Activated naive CD4-positive, alpha-beta T cell treated with anti-CD3 and anti-CD28 coated beads for 36 hours (primary cell): Measurements from ENCODE around the gene SLC6A17. TPM values are rescaled to one million over a fixed set of nuclear protein-coding genes. Genes with fewer than 3 reads are reported as not detected.
A peak's percentile ranks its signal among the peaks of the same experiment; 100 is the strongest.

ENCODE experiments used
- CTCF ChIA-PET: fragments of 350-600 bp; sonication (Branson Sonifier 250); formaldehyde crosslinking; loops from one replicate; lab custom pipeline; 2021; ENCODE audit warnings: antibody characterized with exemption; lab: Charles Lee
- DNase-seq: peaks from one replicate; pipeline ENCODE4 v3.0.0-alpha.2; 2020
- H3K27ac Mint-ChIP-seq: one replicate; pipeline ENCODE4 v1.8.0; 2021; ENCODE audit warnings: mild to moderate bottlenecking, mixed read lengths
- H3K27me3 Mint-ChIP-seq: one replicate; pipeline ENCODE4 v1.8.0; 2021; ENCODE audit warnings: low read depth, mixed read lengths
- H3K36me3 Mint-ChIP-seq: one replicate; pipeline ENCODE4 v1.8.0; 2021; ENCODE audit warnings: low read depth, mixed read lengths
- H3K4me1 Mint-ChIP-seq: one replicate; pipeline ENCODE4 v1.8.0; 2021; ENCODE audit warnings: low read depth, mixed read lengths
- H3K4me3 Mint-ChIP-seq: one replicate; pipeline ENCODE4 v1.8.0; 2021; ENCODE audit warnings: mild to moderate bottlenecking, moderate library complexity, mixed read lengths
- H3K9me3 Mint-ChIP-seq: one replicate; pipeline ENCODE4 v1.8.0; 2021; ENCODE audit warnings: mixed read lengths
- intact Hi-C: fragments of 100-400 bp; cut with micrococcal nuclease; formaldehyde crosslinking; loops from one replicate; pipeline ENCODE4 v1.15.1; 2023
- total RNA-seq, 2 experiments: library from RNA; stranded (reverse); gene quantifications; one replicate each; pipeline ENCODE4 v1.2.3, GENCODE V29; 2021

Gene SLC6A17
- total RNA-seq, 2 experiments from 2014 or later: 0.12 TPM; not detected in 1

DNA sequence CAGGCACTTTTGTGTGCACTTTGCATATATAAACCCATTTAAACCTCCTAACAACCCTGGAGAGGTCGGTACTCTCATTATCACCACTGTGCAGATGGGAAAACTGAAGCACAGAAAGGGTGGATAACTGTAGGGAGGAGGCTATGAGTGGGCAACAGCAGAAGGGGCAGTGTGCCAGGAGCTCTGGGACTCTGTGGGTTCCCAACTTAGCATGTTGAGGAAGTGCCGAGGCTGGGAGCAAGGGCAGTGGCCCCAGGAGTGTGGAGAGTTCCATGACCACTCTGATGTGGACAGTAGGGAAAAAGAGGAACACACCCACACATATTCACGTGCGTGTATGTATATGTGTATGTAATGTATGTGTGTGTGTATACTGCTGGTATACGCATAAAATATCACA, 34.2 kb downstream of the SLC6A17 start:
- Mint-ChIP-seq H3K4me1 (no peaks in the 10 kb centered on the region), H3K4me3 (no peak overlapping the region), H3K36me3 (no peaks in the 10 kb centered on the region), H3K27ac (no peak overlapping the region), H3K27me3 (peaks cover 3% of the 10 kb centered on the region), H3K9me3 (no peaks in the 10 kb centered on the region)
- DNase-seq: no peak
- CTCF ChIA-PET: interaction anchor here (0.7 to 1.0 kb wide), 2 partner anchors 12 to 122 kb away, joined by 3 read pairs; no protein-coding TSS in a partner anchor
- intact Hi-C loops: no loop called here

DNA sequence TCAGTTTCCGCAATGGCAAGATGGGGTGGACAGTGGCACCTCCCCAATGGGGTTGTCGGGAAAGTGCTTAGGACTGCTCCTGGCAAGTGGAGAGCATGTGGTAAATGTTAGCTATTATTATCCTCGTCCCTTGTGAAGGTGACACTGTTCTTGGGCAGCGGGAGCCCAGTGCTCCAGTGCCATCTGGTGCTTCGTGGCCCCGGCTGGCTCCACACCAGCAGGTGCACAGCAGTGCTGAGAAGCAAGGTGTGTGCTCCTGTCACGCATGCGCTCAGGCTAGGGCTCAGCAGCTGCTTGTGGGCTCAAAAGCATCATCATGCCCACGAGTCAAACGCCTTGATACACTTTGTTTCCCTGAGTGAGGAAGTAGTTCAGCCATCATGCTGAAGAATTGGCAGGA, 34.9 kb downstream of the SLC6A17 start:
- H3K27me3 Mint-ChIP-seq: peaks cover 3% of the 10 kb centered on the region
- no peaks in the 10 kb centered on the region for H3K9me3 Mint-ChIP-seq
- H3K4me3 Mint-ChIP-seq: no peak overlapping the region
- no peaks in the 10 kb centered on the region for H3K36me3 Mint-ChIP-seq
- no peaks in the 10 kb centered on the region for H3K4me1 Mint-ChIP-seq
- CTCF ChIA-PET: interaction anchor here (1.0 kb wide), 1 partner anchor 12 kb away, joined by 3 read pairs; no protein-coding TSS in a partner anchor
- intact Hi-C loops: no loop called here
- no peak for DNase-seq
- no peak overlapping the region for H3K27ac Mint-ChIP-seq

DNA sequence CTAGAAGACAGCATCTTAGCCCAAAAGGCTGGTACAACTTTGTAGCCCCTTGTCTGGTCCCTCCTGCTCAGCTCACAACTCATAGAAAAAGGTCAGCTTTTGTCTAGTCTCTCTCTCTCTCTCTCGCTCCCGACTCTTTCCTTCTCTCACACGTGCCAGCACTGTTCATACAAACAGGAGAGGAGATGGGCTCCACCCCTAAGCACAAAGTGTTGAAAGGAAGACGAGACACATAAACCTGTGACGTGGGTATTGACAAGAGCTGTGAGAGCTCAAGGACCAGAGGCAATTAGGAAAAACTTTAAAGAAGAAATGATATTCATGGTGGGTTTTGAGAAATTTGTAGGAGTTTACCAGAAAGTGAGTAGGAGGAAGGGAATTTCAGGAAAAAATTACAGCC, 36.3 kb downstream of the SLC6A17 start:
- peaks cover 4% of the 10 kb centered on the region for H3K4me1 Mint-ChIP-seq
- H3K36me3 Mint-ChIP-seq: no peaks in the 10 kb centered on the region
- H3K9me3 Mint-ChIP-seq: no peaks in the 10 kb centered on the region
- CTCF ChIA-PET: interaction anchor here (1.4 to 2.4 kb wide), 3 partner anchors 10 to 133 kb away, joined by 3 to 6 read pairs (median 5); no protein-coding TSS in a partner anchor
- intact Hi-C loops: no loop called here
- no peak overlapping the region for H3K27ac Mint-ChIP-seq
- no peak for DNase-seq
- H3K27me3 Mint-ChIP-seq: peaks cover 3% of the 10 kb centered on the region
- no peak overlapping the region for H3K4me3 Mint-ChIP-seq

DNA sequence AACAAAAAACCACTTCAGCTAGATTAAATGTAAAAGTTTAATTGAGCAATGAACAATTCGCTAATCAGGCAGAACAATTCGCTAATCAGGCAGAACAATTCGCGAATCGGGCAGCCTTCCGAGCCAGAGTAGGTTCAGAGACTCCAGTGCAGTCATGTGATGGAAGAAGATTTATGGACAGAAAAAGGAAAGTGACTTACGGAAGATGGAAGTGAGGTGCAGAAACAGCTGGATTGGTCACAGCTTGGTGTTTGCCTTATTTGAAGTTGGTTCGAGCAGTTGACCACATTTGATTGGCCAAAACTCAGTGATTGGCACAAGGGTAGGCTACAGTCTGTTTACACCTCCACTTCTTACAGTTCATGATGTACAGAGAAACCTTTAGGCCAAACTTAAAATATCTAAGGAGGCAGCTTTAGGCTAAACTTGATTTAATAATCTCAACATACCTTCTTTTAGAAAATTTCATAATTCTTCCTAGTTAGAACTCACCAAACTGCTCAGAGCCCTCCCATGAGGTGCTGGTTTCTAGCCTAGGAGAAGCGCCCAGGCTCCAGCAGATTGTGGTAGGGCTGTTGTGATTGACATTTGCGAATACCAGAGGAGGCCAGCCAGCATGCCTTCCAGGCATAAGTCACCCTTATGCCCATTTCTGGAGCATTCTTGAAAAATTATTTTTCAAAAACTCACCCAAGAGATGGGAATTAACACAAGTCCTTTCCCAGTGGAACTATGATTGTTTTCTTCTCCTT, 37.0 kb downstream of the SLC6A17 start:
- CTCF ChIA-PET: interaction anchor here (1.4 to 2.4 kb wide), 4 partner anchors 10 to 134 kb away, joined by 3 to 6 read pairs (median 6); no protein-coding TSS in a partner anchor
- peaks cover 4% of the 10 kb centered on the region for H3K4me1 Mint-ChIP-seq
- no peak overlapping the region for H3K27ac Mint-ChIP-seq
- intact Hi-C loops: no loop called here
- no peak for DNase-seq
- H3K36me3 Mint-ChIP-seq: no peaks in the 10 kb centered on the region
- peaks cover 3% of the 10 kb centered on the region for H3K27me3 Mint-ChIP-seq
- no peak overlapping the region for H3K4me3 Mint-ChIP-seq
- H3K9me3 Mint-ChIP-seq: no peaks in the 10 kb centered on the region

DNA sequence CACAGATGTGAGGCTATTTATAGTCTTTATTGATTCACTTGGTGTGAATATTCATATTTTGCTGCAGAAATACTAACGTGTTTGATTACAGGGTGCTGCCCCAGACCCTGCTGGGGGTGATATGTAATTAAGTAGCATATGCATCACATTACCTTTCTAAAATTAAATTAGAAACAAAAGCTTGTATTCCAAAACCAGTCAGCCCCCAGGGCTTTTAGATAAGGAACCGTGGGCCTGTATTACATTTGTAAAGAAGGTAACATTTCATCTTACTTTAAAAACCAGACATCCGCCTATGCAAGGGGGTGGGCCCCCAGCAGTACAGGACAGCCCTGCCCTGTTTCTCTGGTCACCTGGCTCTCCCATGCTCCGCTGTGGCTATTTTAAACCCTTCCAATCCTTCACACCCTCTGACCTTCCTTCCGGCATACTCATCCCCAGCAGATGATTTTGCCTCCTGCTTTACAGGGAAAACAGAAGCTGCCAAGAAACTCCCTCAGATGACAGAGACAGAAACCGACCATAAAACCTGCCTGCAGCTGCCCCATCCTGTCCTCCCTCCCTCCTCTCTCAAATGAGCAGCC, 37.8 kb downstream of the SLC6A17 start:
- H3K27ac Mint-ChIP-seq: no peak overlapping the region
- CTCF ChIA-PET: interaction anchor here (1.4 to 2.4 kb wide), 3 partner anchors 9 to 124 kb away, joined by 5 to 6 read pairs (median 6); no protein-coding TSS in a partner anchor
- intact Hi-C loops: no loop called here
- H3K4me1 Mint-ChIP-seq: peaks cover 4% of the 10 kb centered on the region
- peaks cover 3% of the 10 kb centered on the region for H3K27me3 Mint-ChIP-seq
- no peaks in the 10 kb centered on the region for H3K9me3 Mint-ChIP-seq
- no peaks in the 10 kb centered on the region for H3K36me3 Mint-ChIP-seq
- H3K4me3 Mint-ChIP-seq: no peak overlapping the region
- no peak for DNase-seq

DNA sequence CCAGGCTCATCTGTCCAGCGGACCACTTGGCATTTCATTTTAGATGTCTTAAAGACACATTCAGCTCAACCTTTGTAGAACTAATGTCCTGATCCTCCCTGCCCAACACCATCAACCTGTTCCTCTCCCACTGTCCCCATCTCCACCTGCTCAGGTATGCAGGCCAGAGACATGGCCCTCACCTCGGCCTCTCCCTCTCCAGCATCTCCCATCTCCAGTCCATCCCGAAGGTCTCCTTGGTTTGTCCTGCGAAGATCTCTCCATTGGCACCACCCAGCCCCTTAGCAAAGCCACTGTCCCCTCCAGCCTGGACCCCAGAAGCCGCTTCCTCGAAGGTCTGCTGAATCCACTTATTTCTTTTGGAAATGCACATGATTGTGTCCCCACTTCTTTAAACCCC, 38.9 kb downstream of the SLC6A17 start:
- Mint-ChIP-seq H3K9me3 (no peaks in the 10 kb centered on the region), H3K27ac (no peak overlapping the region), H3K4me3 (no peak overlapping the region), H3K36me3 (no peaks in the 10 kb centered on the region), H3K4me1 (peaks cover 4% of the 10 kb centered on the region), H3K27me3 (peaks cover 3% of the 10 kb centered on the region)
- CTCF ChIA-PET: no interaction called here
- intact Hi-C loops: no loop called here
- no peak for DNase-seq

DNA sequence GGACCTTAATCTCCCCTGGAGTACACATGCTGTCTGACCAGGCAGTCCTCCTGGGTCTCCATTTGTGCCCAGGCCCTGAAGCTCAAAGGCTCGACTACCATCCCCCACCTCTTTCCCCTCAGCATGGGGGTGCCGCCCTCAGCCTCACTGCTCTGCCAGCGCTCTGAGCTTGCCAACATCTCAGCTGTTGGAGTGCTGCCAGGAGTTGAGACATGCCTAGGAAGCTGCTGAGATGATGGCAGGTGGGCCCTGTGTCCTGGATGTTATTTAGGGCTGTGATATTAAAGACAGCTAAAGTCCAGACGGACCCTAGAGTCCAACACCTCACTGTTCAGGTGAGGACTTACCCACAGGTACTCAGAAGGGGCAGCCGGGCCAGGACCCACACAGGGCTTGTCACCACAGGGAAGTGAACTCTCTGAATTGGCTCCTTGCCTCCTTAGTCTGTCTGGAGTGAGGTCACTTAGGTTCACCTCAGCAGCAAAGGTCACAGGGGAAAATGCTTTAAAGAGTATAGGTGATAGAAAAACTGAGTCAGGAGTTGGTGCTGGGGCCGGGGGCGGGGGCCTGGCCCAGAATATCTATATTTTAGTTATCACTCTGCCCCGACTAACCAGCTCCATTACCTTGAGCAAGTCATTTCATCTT, 40.1 kb downstream of the SLC6A17 start:
- intact Hi-C loops: no loop called here
- Mint-ChIP-seq H3K9me3 (no peaks in the 10 kb centered on the region), H3K4me3 (no peak overlapping the region), H3K27ac (no peak overlapping the region), H3K4me1 (peaks cover 4% of the 10 kb centered on the region), H3K27me3 (no peaks in the 10 kb centered on the region), H3K36me3 (no peaks in the 10 kb centered on the region)
- DNase-seq: no peak
- CTCF ChIA-PET: interaction anchor here (0.6 to 2.9 kb wide), 5 partner anchors 13 to 306 kb away, joined by 3 to 13 read pairs (median 8); no protein-coding TSS in a partner anchor

DNA sequence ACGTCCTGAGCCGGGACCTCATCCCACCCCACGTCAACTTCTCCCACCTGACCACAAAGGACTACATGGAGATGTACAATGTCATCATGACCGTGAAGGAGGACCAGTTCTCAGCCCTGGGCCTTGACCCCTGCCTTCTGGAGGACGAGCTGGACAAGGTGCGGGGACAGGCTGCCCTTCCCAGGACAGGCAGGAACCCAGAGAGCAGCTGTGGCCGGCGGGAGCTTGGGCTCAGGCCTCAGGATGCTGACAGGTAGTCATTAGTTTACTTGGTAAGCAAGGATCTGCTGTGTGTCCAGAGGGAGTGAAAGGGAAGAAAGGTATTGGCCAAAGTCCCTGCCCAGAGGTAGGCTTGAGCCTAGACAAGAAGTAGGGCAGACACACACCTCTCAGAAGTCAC, 42.2 kb downstream of the SLC6A17 start:
- DNase-seq: no peak
- no peaks in the 10 kb centered on the region for H3K9me3 Mint-ChIP-seq
- peaks cover 4% of the 10 kb centered on the region for H3K4me1 Mint-ChIP-seq
- intact Hi-C loops: no loop called here
- no peaks in the 10 kb centered on the region for H3K27me3 Mint-ChIP-seq
- no peak overlapping the region for H3K27ac Mint-ChIP-seq
- no peaks in the 10 kb centered on the region for H3K36me3 Mint-ChIP-seq
- no peak overlapping the region for H3K4me3 Mint-ChIP-seq
- CTCF ChIA-PET: interaction anchor here (1.1 to 2.9 kb wide), 4 partner anchors 11 to 304 kb away, joined by 5 to 13 read pairs (median 10); no protein-coding TSS in a partner anchor

DNA sequence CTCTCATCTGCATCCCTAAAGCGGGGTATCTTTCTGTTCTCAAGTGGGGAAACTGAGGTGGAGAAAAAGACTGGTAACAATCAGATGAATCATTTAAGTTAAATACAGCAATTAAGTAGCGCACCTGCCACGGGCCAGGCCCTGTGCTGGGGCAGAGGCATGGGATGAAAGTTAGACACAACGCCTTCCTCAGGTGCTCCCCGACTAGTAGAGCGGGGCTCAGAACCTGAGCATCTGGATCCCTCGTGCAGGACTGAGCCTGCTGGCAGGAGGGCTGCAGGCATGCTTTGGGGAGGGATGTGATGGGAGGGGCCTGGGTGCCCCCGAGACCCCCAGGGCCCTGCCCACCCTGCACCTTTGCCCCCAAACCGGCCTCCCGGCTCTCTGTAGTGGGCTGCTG, 44.9 kb downstream of the SLC6A17 start:
- DNase-seq: no peak
- Mint-ChIP-seq H3K27ac (no peak overlapping the region), H3K36me3 (no peaks in the 10 kb centered on the region)

DNA sequence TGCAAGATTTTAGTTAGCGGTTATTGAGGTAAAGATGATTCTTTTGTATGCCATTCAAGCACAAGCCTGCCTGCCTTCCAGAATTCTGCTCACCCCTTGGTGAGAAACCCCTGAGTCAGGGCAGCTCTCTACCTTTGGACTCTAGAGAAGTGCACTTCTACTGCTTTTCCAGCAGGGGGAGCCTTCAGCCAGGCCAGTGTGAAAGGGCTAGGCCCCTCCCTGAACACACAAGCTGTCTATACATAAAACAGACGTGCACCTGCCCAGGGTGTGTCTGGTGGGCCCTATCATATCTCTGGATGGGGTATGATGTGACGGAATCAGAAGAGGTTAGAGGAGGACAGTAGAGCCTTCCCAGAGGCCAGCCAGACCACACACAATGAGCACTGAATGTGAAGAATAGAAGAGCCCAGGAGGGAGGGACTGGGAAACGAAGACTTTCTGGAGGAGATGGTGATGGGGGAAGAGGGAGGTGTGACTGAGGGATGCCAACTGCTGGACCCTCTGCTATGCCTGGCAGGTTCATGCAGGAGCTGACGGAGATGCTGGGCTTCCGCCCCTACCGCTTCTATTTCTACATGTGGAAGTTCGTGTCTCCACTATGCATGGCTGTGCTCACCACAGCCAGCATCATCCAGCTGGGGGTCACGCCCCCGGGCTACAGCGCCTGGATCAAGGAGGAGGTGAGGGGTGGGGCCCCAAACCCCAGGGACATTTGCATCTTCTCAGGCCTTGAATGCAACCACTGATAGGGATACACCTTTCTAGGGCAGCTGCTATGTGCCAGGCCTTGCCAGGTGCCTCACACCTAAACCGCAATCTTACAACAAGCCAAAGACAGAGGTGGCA, 46.8 kb downstream of the SLC6A17 start:
- H3K9me3 Mint-ChIP-seq: no peaks in the 10 kb centered on the region
- H3K4me1 Mint-ChIP-seq: no peaks in the 10 kb centered on the region
- CTCF ChIA-PET: interaction anchor here (0.6 to 2.4 kb wide), 31 partner anchors 9 to 410 kb away, joined by 3 to 25 read pairs (median 4); partner anchors contain the start of gene KCNC4
- H3K36me3 Mint-ChIP-seq: no peaks in the 10 kb centered on the region
- H3K27ac Mint-ChIP-seq: no peak overlapping the region
- peak; percentile 65 for DNase-seq
- H3K27me3 Mint-ChIP-seq: no peaks in the 10 kb centered on the region
- H3K4me3 Mint-ChIP-seq: no peak overlapping the region
- intact Hi-C loops: loop anchor here (1.0 kb wide), 1 partner anchor 299 kb away; no protein-coding TSS in a partner anchor

More for the DNA sequence above, 44.9 kb downstream of the SLC6A17 start:
- Mint-ChIP-seq H3K4me3 (no peak overlapping the region), H3K4me1 (peaks cover 4% of the 10 kb centered on the region), H3K27me3 (no peaks in the 10 kb centered on the region), H3K9me3 (no peaks in the 10 kb centered on the region)
- intact Hi-C loops: no loop called here
- CTCF ChIA-PET: interaction anchor here (1.6 kb wide), 1 partner anchor 15 kb away, joined by 4 read pairs; no protein-coding TSS in a partner anchor

DNA sequence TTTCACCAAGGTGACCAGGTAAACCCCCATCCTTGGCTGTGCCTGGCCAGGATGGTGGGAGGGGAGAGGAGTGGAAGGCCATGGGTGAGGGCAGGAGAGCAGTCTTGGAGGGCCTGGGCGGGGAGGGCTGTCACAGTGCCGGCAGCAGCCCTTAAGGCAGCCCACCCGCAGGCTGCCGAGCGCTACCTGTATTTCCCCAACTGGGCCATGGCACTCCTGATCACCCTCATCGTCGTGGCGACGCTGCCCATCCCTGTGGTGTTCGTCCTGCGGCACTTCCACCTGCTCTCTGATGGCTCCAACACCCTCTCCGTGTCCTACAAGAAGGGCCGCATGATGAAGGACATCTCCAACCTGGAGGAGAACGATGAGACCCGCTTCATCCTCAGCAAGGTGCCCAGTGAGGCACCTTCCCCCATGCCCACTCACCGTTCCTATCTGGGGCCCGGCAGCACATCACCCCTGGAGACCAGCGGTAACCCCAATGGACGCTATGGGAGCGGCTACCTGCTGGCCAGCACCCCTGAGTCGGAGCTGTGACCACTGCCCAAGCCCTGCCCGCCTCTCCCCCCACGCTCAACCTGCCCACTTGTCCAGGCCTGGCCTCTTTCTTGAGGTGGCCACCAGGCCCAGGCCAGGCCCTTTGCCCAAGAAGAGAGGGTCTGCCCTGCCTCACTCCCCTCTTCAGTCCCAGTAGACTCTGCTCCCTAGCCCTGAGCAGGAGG, 47.8 kb downstream of the SLC6A17 start:
- DNase-seq: no peak
- Mint-ChIP-seq H3K4me3 (no peak overlapping the region), H3K36me3 (no peaks in the 10 kb centered on the region), H3K9me3 (no peaks in the 10 kb centered on the region), H3K27me3 (no peaks in the 10 kb centered on the region), H3K27ac (no peak overlapping the region), H3K4me1 (peaks cover 3% of the 10 kb centered on the region)
- CTCF ChIA-PET: interaction anchor here (1.0 to 15.3 kb wide), 14 partner anchors 8 to 302 kb away, joined by 3 to 644 read pairs (median 4); partner anchors contain the start of gene KCNC4
- intact Hi-C loops: loop anchor here (1.0 kb wide), 1 partner anchor 298 kb away; no protein-coding TSS in a partner anchor
